8988T (cell line): ENCODE measurements around the gene LRRC75B.

Source experiments
- DNase-seq: peaks from one replicate; pipeline ENCODE4 v3.0.0; 2011

The LRRC75B gene

DNA sequence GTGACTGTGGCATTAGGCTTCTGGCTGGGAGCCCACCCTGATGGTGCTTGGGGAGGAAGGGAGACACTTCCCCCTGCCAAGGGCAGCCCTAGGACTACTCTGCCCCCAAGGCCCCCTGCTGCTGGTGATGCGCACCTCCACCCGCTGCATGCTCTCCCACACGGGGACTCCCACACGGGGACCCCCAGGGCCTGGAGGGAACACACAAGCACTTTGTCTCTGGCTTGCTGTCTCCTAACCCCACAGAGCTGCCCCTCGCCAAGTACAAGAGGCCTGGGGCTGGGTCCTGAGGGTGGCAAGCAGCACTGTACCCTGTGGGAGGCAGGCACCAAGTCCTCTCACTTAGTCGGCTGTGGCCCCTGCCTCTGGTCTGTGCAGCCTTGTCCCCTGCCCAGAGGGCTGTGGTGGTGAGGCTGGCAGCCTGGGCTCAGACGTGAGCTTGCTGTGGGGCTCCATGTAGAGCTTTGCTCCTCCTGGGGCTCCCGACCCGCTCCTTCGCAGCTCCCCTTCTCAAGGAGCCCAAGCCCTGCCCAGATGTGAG, 7.9 kb downstream of the LRRC75B start:
- DNase-seq, result no peak

DNA sequence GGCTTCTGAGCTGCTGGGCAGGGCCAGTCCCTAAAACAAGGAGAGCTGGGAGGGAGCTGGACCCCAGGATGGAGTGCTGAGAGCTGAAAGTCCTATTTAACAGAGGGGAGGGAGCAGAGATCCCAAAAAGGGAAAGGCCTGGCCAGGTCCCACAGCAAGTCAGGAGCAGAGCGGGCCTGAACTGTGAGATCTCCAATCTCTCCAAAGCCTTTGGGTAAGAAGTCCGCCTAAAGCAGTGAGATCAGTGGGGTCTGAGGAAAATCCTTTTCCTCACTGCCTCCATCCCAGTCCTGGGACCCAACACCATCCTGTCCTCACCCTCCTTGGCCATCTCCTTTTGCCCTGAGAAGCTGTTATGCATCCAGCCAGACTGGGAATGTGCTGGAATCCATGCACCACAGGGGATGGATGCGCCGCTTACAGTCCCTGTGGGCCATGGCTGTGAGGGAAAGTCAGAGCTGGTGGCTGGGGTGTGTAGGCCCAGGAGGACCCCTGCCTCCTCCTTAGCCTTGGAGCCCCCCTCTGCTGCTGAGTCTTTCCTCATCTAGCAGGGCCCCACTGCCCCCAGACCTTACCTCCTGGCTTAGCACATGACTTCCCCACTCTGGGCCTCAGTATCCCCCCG, 8.6 kb downstream of the LRRC75B start:
- DNase-seq, result no peak

DNA sequence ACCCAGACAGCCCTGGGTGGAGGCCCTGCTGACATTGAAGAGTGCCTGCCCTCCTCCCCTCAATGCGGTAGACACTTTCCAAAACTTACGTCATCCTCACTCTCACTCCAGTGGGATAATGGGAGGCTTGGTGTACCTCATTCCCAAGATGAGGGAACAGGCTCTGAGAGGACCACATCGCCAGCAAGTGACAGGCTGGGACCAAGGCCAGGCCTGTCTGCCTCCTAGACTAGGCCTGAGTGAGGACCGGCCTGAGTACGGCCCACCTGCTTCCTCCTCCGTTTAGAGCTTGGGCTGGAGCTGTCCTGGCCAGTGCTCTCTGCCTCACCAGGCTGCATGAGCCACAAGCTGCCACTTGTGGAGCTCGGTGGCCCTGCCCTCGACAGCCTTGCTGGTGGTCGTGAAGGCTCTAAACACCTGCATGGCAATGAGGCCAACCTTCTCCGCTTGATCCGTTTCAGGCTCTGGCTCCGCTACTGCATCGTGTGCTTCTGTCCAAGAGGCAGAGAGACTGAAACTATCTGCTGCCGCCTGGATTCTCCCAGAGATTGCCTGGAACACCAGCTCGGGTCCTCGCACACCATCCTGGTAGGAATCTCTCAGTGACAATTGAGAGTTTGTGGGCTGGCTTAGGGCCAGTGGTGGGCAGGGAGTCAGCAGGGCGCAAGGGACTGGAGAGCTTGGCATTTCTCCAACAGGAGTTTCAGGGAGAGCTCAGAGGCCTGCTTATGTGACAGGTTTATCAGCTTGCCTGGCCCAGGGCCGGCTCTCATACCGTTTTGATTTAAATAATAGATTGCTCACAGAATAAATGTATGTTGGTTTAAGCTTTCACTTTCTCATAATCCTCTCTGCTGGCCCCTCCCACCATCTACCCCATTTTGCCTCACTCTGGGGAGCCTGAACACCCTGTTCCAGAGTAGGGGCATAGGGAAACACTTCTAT, 9.4 kb downstream of the LRRC75B start:
- DNase-seq, result no peak

DNA sequence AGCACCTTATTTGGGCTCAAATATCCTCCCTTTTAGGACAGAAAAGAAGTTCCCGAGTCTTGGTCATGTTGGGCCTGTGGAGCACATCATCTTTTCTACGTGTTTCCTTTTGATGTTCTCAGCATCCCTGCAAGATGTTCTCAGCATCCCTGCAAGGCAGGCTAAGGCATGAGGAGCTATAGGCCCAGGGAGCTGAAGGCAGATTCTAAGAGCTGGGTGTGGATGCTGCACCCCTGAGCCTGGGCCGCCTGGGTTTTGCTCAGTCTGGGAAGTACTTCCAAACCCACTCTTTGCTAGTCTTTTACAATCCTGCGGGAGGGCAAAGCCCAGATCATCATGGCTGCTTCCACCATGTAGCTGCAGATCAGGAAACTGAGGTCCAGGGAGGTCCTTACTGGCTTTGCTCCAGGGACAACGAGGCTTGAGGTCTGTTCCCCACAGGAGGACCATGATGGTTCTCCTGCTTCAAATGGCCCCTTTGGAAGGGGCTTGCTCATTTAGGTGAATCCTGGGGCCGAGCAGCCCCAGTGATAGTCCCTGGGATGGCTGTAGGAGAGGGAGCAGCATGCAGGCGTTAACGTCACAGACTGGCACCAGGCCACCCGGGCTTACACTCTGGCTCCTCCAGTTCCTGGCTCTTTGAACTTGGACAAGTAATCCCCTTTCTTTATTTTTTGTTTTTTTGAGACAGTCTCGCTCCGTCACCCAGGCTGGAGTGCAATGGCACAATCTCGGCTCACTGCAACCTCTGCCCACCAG, 10.6 kb downstream of the LRRC75B start:
- no peak for DNase-seq

DNA sequence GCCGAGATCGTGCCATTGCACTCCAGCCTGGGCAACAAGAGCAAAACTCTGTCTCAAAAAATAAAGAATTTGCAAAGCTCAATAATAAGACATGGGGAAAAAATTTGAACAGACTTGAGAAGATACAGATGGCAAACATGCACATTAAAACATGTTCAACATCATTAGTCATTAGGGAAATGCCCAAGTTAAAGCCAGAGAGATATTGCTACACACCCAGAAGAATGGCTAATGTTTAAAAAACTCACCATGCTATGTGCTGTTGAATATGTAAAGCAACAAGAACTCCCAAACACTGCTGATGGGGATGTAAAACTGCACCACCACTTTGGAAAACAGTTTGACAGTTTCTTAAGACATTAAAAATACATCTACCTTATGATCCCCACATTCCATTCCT, 12.6 kb downstream of the LRRC75B start:
- no peak for DNase-seq

DNA sequence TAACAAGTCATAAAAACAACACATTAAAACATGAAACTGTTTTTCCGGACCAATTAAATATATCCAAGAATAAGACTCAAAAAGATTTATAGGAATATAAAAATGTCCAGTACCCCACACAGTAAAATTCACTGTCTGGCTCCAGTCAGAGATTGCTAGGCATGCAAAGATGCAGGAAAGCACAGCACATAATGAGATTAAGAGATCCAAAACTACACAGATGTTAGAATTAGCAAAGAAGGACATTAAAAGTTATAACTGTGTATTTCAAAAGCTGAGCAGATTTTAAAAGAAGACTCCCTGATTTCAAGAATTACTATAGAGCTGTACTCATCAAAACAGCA, 13.6 kb downstream of the LRRC75B start:
- DNase-seq, result no peak

DNA sequence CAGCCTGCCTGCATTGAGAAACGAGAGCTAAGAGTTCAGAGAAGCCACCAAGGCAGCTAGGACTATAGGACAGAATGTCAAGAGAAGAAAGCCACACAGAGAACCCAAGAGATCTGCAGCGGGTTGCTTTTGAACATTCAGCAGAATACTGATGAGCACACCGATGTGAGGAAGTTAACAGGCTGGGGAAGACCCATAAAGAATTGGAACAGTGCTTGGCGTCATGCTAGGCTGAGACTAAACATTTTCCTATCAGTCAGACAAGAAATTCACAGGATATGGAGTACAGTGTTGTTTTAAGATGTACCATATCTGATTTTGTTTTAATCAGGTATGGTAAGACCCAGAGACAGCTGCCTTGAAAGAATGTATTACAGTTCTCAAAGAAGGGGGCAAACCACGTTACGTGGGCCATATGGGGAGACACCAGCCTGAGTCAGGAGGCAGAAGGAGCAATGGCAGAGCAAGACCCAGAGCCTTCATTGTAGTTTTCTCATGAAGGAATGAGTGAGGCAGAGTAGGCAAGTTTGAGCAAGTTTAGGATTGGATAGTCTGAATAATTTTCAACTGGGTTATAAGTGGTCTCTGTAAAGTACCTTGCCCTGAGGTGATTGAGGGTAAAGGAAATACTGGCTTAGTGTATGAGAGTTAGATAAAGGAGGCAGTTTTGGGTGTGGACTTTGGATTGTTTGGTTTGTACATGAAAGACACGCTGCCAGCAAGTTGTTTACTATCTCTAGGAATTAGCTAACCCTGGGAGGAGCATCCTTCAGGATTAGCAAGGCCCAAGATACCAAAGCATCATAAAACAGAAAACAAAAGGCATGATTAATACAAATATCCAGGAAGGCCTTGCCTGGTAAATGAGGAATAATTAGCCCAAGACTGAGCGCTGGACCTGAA, 14.3 kb downstream of the LRRC75B start:
- DNase-seq, result no peak

DNA sequence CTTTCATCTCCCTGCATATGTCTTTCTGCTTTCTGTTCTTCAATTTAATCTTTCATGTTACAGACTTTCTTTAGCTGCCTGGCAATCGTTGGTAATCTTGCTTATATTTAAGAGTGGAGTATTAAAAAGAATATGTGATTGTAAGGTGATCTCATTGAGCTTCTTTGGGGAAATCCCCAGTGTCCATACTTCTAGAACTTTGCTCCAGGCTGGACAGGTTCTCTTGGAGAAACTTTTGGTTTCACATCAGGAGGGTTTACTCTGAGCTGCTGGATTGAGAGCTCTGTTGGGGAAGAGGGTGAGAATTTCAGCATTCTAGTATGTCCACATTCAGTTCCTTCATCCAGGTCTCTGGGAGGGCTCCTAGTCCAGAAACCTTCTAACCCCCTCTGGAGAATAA, 16.1 kb downstream of the LRRC75B start:
- no peak for DNase-seq

DNA sequence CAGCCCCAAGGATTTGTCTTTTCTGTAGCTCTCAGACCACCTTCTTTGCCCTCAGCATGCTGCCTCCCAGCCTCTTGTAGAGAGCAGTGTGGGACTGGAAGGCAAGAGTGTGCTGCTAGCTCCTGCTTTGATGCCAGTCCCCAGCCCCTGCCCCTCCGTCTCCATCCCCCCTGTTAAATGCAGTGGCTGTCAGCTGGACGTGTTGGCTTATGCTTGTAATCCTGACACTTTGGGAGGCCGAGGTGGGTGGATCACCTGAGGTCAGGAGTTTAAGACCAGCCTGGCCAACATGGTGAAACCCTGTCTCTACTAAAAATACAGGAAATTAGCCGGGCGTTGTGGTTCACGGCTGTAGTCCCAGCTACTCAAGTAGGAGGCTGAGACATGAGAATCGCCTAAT, 21.6 kb downstream of the LRRC75B start:
- DNase-seq, result no peak

DNA sequence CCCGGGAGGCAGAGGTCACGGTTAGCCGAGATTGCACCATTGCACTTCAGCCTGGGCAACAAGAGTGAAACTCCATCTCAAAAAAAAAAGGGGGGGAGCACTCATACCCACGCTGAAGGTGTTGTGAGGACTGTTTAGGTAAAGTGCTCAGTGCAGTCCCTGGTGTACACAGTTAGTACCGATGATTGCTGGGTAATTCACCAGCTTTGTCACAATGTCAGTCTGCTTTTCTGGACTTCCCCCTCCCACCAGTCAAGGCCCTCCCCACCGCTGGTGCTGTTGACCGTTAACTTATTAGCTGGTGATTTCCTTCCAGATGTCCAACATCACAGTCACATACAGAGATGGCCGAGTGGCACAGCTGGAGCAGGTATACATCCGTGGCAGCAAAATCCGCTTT, 25.2 kb downstream of the LRRC75B start:
- DNase-seq, result no peak

DNA sequence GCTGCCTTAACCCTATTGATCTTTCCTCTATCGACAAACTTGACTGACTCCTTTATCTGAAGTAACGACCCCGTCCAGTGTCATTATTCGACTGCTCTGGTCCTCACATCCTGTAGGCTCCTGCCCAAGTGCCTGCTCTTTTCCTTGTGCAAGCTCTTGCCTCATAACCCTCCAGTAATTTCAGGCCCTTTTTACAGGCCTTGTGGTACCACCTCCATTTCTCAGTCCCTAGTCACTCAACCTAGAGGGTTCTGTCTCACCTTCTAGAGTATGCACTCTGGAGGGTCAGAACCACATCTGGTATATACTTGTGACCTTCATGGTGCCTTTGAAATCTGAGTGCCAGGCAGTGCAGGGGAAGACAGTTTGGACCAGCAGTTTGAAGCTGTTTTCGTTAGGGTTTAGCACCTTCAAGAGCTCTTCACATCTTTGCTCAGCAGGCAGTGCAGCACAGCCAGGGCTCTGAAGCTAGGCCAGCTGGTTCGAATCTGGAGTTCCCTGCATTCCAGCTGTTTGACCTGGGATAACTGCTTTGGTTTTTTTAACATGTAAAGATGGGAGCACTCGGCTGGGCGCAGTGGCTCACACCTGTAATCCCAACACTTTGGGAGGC, 25.9 kb downstream of the LRRC75B start:
- DNase-seq, result no peak

DNA sequence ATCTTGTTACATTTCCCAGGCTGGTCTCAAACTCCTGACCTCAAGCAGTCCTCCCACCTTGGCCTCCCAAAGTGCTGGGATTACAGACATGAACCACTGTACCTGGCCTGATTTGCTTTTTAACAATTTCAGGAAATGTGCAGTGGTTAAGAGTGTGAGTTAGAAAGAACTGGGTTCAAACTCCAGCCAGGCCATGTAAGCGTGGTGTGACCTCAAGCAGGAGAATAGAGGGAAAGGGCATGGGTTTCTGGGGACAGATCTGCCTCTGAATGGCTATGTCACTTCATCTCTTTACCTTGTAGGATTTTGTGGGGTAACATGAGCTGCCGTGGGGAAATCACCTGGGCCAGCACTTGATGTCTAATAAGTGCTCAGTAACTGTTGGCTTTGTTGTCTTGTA, 27.8 kb downstream of the LRRC75B start:
- no peak for DNase-seq

DNA sequence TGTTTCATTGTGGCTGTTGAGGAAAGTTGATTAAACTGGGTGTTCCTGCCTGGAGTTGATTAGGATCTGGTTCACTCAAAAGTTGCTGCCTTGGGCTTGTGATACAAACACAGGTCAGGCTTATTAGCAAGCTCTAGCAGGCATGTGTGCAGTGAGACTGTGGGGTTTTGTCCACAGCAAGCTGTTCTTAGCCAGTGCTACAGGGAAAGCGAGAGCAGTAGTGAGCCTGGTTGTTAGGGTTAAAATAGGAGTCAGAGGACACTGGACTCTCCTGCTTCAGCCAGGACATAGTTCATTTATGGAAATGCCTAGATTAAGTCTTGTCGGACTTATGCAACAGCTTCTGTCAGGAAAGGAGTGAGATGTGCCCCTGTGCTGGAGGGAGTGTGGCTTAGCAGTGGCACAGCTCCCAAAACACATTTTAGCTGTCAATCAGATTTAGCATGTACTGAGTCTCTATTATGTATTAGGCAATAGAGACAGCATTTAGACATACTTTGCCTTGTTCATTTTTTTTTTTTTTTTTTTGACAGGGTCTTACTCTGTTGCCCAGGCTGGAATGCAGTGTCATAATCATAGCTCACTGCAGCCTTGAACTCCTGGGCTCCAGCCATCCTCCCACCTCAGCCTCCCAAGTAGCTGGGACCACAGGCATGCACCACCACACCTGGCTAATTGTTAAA, 28.4 kb downstream of the LRRC75B start:
- no peak for DNase-seq

DNA sequence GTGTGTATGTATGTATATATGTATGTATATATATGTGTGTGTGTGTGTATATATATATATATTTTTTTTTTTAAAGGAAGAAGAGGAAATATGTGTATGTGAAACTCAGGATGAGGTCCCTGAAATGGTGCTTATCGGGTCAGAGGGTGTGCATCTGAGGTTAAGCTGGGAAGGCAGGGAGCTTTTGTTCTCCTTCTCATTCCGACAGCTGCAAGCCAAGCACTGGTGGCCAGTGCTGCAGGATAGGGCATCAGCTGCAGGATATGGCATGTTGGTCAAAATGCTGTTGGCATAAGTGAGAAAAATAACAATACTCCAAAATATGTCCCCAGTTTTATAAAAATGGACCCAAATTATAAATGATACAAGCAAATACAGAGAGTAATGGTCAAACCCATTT, 29.6 kb downstream of the LRRC75B start:
- DNase-seq, result no peak

DNA sequence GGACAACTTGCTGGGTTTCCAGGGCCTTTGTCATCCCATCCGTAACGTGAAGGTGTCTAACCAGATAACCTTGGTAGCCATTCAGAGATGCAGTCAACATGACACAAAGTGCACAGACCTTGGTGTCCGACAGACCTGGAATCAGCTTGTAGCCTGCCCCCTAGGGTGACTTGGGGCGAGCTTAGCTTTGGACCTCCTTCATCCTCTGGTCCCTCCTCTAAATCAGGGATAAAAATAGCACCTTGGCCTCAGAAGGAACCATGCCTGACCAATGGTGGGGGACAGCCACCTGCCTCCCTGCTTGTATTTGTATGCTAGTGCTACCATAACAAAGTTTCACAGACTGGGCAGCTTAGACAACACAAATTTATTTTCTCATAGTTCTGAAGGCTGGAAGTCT, 33.4 kb downstream of the LRRC75B start:
- DNase-seq, result no peak

DNA sequence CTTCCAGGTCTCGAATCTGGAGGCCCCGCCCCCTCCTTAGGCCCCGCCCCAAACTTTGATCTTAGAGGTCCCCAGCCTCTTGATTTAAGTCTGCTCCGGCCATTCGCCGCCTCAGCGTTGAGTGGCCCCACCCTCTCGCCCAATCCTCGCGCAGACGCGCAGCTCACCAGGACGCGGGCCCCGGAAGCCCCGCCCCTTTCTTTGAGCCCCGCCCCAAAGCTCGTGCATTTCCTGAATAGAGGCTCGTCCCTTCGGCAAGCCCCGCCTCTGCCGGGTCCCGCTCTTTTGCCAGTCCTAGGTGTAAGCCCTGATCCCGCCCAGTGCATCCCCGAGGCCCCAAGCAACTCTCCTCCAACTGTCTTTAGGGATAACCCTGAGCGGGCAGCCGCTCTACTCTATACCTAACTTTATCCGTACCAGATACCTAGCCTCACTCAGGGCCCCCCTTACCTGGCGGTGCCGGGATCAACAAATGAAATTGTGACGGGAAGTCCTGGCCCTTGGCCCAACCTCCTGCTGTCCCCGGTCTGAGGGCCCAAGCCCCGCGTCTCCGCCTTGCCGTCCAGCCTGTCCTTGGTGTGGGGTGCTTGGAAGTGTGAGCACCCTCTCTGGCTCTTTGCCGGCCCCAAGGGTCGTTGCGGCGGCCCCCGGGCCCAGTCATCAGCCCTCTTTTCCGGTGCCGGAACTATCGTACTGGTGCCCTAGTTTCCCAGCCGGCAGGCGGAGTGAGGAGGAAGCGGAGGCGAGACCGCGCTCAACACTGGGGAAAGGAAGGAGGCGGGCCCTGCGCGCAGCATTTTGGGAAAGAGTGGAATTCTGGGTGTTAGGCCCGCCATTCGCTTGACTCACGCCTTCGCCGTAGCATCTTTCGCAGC, 37.5 kb downstream of the LRRC75B start, which contains the start of gene SNRPD3:
SNRPD3 (plus strand) TSS at position 835 of the 875 bp plus-strand sequence. CDS start 1,676 bp downstream, outside the sequence.
- DNase-seq, result peak; percentile 89

DNA sequence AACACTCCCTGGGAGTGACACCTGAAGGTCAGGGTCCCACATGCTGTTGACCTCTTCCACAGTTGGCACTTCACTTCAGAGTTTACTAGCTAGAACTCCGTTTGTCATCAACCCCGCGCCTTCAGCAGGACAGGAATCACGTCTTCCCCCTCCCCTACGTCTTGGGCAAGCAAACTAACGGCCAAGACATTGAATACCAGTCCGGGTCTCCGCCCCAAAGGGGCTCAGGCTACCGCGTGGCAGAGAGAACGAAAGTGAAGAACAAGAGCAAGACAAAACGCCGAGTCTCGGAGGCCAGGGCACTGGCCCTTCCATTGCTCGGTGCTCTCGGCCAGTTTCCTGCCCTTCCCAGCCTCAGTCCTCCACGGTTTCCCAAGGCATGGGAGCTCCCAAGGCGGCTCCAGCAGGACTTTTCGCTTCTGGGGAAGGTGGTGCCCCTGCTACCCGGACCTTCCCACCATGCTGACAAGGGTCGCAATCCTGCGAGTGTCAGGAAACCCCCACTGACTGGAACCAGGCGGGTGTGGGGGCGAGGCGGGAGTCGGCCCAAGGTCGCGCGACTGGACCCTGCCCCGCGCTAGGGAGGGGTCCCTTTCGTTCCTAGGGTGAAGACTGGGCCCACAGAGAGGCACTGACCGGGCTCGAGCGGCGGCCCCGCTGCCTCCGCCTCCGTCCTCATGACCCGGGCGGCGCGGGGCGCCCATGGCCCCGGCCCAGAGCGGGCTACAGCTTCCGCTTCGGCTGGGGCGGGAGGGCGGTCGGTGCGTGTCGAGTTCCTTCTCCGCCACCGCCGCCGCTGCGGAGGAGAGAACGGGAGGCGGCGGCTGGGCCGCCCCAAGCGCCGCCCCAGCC, 38.3 kb downstream of the LRRC75B start, which contains the start of gene GUCD1:
GUCD1 (minus strand) TSS at position 826 of the 852 bp plus-strand sequence; CDS start at position 679, 147 bp downstream.
- no peak for DNase-seq

DNA sequence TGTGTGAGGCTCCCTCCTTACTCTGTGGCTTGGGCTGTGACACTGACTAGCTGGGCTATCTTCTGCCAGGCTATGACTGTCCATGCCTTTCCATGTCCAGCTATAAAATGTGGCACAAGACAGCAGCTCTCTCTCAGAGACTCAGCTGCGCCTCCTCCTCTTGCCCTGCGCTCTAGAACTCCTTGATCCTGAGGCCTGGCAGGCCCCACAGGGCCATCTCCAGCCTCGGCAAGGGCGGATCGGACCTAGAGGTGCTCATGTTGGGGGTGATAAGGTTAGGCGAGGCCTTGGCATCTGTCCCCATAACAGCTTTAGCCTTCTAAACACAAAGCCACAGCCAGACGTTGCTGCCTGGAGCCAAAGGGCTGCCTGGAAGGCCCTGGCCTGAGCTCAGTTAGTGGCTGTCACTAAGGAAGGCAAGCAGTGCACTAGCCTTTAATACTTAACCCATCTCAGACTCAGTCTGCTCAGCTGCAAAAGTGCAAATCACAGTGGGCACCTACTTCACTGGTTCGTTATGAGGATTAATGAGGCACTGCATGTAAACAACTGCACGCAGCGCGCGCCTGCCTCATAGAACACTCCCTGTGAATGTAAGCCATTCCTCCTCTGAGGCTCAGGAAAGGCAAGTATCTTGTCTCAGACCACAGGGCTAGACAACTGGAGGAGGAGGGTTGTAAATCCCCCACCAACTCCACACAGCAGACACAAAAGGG, 39.1 kb downstream of the LRRC75B start:
- no peak for DNase-seq
